Measurements from ENCODE around the gene TTC5.

TTC5 gene

GRCh38 chr14:20305265-20306078, at the start of gene TTC5:
TSS of gene TTC5 (minus strand) at chr14:20305951. CDS start at chr14:20305937, 14 bp downstream.
- peak; percentile 34; the same call in 1 of the 2 replicates for TF ChIP-seq RAD21 (IDR thresholded peaks at IDR 0.05; ENCODE audit: low read depth)
- no peak for TF ChIP-seq EP300 (IDR thresholded peaks at IDR 0.05; ENCODE audit: borderline replicate concordance)
- peak; percentile 87 for TF ChIP-seq YY1 (IDR thresholded peaks at IDR 0.05; ENCODE audit: low read depth)
- TF ChIP-seq CEBPB (IDR thresholded peaks at IDR 0.05): no peak
- TF ChIP-seq TAF1 (IDR thresholded peaks at IDR 0.05; ENCODE audit: low read depth): peak; percentile 68; the same call in 1 of the 2 replicates
- no peak for TF ChIP-seq EGR1 (IDR thresholded peaks at IDR 0.05)
- TF ChIP-seq TCF12 (IDR thresholded peaks at IDR 0.05; ENCODE audit: low read depth): peak; percentile 59; the same call in 1 of the 2 replicates
- TF ChIP-seq, protein P1, sequence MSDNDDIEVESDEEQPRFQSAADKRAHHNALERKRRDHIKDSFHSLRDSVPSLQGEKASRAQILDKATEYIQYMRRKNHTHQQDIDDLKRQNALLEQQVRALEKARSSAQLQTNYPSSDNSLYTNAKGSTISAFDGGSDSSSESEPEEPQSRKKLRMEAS (IDR thresholded peaks at IDR 0.05): peak; percentile 67
- peak; percentile 31; the same call in 1 of the 2 replicates for TF ChIP-seq TEAD4 (IDR thresholded peaks at IDR 0.05)
- TF ChIP-seq REST (IDR thresholded peaks at IDR 0.05; ENCODE audit: low read depth): no peak

DNA sequence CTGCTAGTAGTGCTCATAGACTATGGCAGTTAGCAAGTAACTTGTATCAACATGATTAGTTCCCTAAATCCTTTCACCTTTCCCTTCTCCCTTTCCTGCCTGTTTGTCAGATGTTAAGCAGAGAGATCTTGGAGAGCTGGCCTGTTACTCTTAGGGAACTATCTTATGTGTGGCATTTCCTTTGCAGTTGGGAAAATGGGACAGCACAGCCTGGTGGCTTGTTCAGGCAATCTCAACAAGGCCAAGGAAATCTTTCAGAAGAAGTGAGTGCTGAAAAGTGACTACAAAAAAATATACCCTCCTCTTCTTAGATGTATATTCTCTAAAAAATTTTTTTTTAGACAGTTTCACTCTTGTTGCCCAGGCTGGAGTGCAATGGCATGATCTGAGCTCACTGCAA, 45.1 kb upstream of the TTC5 start:
- TF ChIP-seq NFIC (IDR thresholded peaks at IDR 0.05): no peak
- no peak for TF ChIP-seq EGR1 (IDR thresholded peaks at IDR 0.05)
- TF ChIP-seq YY1 (IDR thresholded peaks at IDR 0.05; ENCODE audit: low read depth): no peak
- no peak for TF ChIP-seq REST (IDR thresholded peaks at IDR 0.05; ENCODE audit: low read depth)
- TF ChIP-seq USF1 (IDR thresholded peaks at IDR 0.05): no peak
- TF ChIP-seq ZBTB7A (IDR thresholded peaks at IDR 0.05; ENCODE audit: low read depth): no peak

DNA sequence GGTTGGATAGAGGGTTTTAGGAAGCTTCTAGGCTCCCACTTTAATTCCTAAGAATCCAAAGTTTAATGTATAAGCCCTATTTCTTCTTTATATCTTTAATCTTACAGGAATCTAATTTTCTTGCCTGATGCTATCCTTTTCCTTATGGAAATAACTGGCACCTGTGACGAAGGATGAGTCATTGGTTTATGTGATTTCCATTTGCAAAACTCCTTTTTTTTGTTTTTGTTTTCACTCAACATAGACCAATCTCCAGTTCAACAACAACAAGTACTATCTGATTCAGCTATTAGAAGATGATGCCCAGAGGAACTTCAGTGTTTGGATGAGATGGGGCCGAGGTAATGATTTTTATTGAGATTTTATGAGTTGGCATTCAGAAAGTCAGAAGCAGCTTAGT, 44.5 kb upstream of the TTC5 start:
- TF ChIP-seq TCF12 (IDR thresholded peaks at IDR 0.05; ENCODE audit: low read depth) (no peak), CEBPB (IDR thresholded peaks at IDR 0.05) (no peak), TEAD4 (IDR thresholded peaks at IDR 0.05) (no peak), CREB1 (IDR thresholded peaks at IDR 0.05; ENCODE audit: low read depth) (no peak)

DNA sequence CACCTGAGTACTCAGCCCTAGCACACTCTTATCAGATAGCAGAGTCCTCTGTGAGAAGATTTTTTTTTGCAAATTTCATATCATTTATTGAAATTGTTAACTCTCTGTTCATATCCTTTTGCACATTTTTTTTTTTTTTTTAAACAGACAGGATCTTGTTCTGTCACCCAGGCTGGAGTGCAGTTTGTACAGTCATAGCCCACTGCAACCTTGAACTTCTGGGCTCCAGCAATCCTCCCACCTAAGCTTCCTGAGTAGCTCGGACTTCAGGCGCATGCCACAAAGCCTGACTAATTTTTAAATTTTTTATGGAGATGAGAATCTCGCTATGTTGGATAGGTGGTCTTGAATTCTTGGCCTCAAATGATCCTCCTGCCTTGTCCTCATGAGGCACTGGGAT, 42.0 kb upstream of the TTC5 start:
- TF ChIP-seq TAF1 (IDR thresholded peaks at IDR 0.05; ENCODE audit: low read depth) (no peak), EGR1 (IDR thresholded peaks at IDR 0.05) (no peak), ZBTB7A (IDR thresholded peaks at IDR 0.05; ENCODE audit: low read depth) (no peak), YY1 (IDR thresholded peaks at IDR 0.05; ENCODE audit: low read depth) (no peak), RAD21 (IDR thresholded peaks at IDR 0.05; ENCODE audit: low read depth) (no peak), CREB1 (IDR thresholded peaks at IDR 0.05; ENCODE audit: low read depth) (no peak), USF1 (IDR thresholded peaks at IDR 0.05) (no peak), CEBPB (IDR thresholded peaks at IDR 0.05) (no peak), REST (IDR thresholded peaks at IDR 0.05; ENCODE audit: low read depth) (no peak), NFIC (IDR thresholded peaks at IDR 0.05) (no peak), TEAD4 (IDR thresholded peaks at IDR 0.05) (no peak), TCF12 (IDR thresholded peaks at IDR 0.05; ENCODE audit: low read depth) (no peak), FOXM1 (IDR thresholded peaks at IDR 0.05; ENCODE audit: borderline replicate concordance, low read depth) (no peak), EP300 (IDR thresholded peaks at IDR 0.05; ENCODE audit: borderline replicate concordance) (no peak)
- TF ChIP-seq, protein P1 (IDR thresholded peaks at IDR 0.05): no peak
